Astrocyte of the cerebellum (primary cell): ENCODE measurements around the gene MTF2.

Experiments used
- DNase-seq: peaks from one replicate; pipeline ENCODE4 v3.0.0-alpha.2; 2011; ENCODE audit warnings: low read depth
- H3K4me3 ChIP-seq: 2 replicates; pipeline ENCODE4 v1.5.1; 2011; ENCODE audit warnings: mild to moderate bottlenecking, low read depth, low read length, moderate library complexity
- CTCF ChIP-seq: IDR thresholded peaks from 2 replicates; pipeline ENCODE4 v1.5.1; 2012; ENCODE audit warnings: low read length, low read depth, moderate library complexity, mild to moderate bottlenecking; ENCODE audit errors: missing control alignments
- in situ Hi-C: cut with HindIII; loops from 2 replicates; pipeline ENCODE4 v1.10.0; 2017; ENCODE audit warnings: low sequenced_read_pairs

MTF2 gene

GRCh38 chr1:93036672-93037071, 42.4 kb upstream of the MTF2 start:
- no peak for DNase-seq
- in situ Hi-C loops: no loop called here
- no peak for TF ChIP-seq CTCF
- H3K4me3 ChIP-seq: no peak overlapping the region

GRCh38 chr1:93042187-93043056, 36.7 kb upstream of the MTF2 start:
- H3K4me3 ChIP-seq: no peak overlapping the region
- in situ Hi-C loops: no loop called here
- no peak for TF ChIP-seq CTCF
- DNase-seq: no peak

GRCh38 chr1:93043057-93043557, 36.0 kb upstream of the MTF2 start:
- TF ChIP-seq CTCF: no peak
- H3K4me3 ChIP-seq: no peak overlapping the region
- DNase-seq: no peak
- in situ Hi-C loops: no loop called here

GRCh38 chr1:93047618-93048017, 31.5 kb upstream of the MTF2 start:
- H3K4me3 ChIP-seq: no peak overlapping the region
- no peak for TF ChIP-seq CTCF
- in situ Hi-C loops: no loop called here
- DNase-seq: no peak

GRCh38 chr1:93051961-93052360, 27.1 kb upstream of the MTF2 start:
- no peak for TF ChIP-seq CTCF
- no peak overlapping the region for H3K4me3 ChIP-seq
- DNase-seq: no peak
- in situ Hi-C loops: no loop called here

GRCh38 chr1:93056214-93056613, 22.9 kb upstream of the MTF2 start:
- DNase-seq: peak; percentile 33
- no peak for TF ChIP-seq CTCF
- in situ Hi-C loops: no loop called here
- H3K4me3 ChIP-seq: no peak overlapping the region
